Ishikawa (cell line): ENCODE data around the gene DPH2.

ENCODE experiments used
- CEBPB ChIP-seq: IDR thresholded peaks from 2 replicates; pipeline ENCODE4 v1.6.1; 2012
- CREB1 ChIP-seq: IDR thresholded peaks from 2 replicates; pipeline ENCODE4 v1.6.1; 2012; ENCODE audit warnings: low read depth
- EGR1 ChIP-seq: IDR thresholded peaks from 2 replicates; pipeline ENCODE4 v1.6.1; 2012
- EP300 ChIP-seq: IDR thresholded peaks from 2 replicates; pipeline ENCODE4 v1.6.1; 2012; ENCODE audit warnings: borderline replicate concordance
- FOXM1 ChIP-seq: IDR thresholded peaks from 2 replicates; pipeline ENCODE4 v1.6.1; 2012; ENCODE audit warnings: low read depth, borderline replicate concordance
- NFIC ChIP-seq: IDR thresholded peaks from 2 replicates; pipeline ENCODE4 v1.6.1; 2012
- RAD21 ChIP-seq: IDR thresholded peaks from 2 replicates; pipeline ENCODE4 v1.6.1; 2012; ENCODE audit warnings: low read depth
- TAF1 ChIP-seq: IDR thresholded peaks from 2 replicates; pipeline ENCODE4 v1.6.1; 2012; ENCODE audit warnings: low read depth, mild to moderate bottlenecking
- TCF12 ChIP-seq: IDR thresholded peaks from 2 replicates; pipeline ENCODE4 v1.6.1; 2012; ENCODE audit warnings: low read depth
- TEAD4 ChIP-seq: IDR thresholded peaks from 2 replicates; pipeline ENCODE4 v1.6.1; 2012
- YY1 ChIP-seq: IDR thresholded peaks from 2 replicates; pipeline ENCODE4 v1.6.1; 2012; ENCODE audit warnings: low read depth
- ZBTB7A ChIP-seq: IDR thresholded peaks from 2 replicates; pipeline ENCODE4 v1.6.1; 2012; ENCODE audit warnings: low read depth
- TF ChIP-seq, protein P1 (sequence below): IDR thresholded peaks from 2 replicates; pipeline ENCODE4 v1.6.1; 2012; ENCODE audit warnings: low read depth, mild to moderate bottlenecking
- TF ChIP-seq, protein P2 (sequence below): IDR thresholded peaks from 2 replicates; pipeline ENCODE4 v1.6.1; 2012
- TF ChIP-seq, protein P3 (sequence below): IDR thresholded peaks from 2 replicates; pipeline ENCODE4 v1.6.1; 2012

The DPH2 gene

DNA sequence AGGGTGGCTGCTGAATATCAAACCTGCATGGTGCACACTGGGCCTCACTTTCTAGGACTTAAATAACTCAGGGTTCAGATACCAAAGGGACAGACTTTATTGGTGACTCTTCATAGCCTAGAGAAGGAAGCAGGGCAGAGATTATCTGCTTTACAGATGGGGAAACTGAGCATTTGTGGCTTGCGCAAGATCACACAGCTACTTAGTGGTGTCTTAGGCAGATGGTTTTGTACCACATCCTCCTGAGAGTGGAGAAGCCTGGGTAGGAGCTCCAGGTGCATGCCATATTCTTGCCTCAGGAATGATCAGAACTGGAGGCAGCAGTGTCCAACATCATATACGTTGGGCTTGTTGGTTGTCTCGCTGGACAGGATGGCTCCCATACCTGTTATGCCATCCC is 6.8 kb upstream of the DPH2 start:
- TF ChIP-seq TEAD4 (no peak), TAF1 (no peak)

DNA sequence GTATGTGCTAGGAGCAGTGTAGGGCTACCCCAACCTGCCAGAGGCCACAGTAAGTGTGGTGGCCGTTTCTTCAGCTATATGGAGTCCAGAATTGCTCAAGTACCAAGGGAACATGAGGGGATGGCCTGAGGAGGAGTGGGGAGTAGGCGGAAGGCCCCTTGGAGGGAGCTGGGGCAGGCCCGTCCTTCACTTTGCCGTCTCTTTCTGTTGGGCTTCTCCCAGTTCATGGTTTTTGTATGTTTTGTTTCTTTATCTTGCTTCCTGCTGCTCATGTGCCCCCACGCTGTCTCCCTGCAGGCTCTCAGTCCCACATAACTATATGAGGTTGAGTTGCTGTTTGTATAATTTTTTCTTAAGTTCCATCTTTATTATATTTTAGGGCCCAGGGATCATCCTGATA is 5.9 kb upstream of the DPH2 start:
- TF ChIP-seq NFIC (no peak), FOXM1 (no peak), EGR1 (no peak), RAD21 (no peak), TCF12 (no peak), CEBPB (no peak), TEAD4 (no peak), EP300 (no peak)
- TF ChIP-seq, protein P1, sequence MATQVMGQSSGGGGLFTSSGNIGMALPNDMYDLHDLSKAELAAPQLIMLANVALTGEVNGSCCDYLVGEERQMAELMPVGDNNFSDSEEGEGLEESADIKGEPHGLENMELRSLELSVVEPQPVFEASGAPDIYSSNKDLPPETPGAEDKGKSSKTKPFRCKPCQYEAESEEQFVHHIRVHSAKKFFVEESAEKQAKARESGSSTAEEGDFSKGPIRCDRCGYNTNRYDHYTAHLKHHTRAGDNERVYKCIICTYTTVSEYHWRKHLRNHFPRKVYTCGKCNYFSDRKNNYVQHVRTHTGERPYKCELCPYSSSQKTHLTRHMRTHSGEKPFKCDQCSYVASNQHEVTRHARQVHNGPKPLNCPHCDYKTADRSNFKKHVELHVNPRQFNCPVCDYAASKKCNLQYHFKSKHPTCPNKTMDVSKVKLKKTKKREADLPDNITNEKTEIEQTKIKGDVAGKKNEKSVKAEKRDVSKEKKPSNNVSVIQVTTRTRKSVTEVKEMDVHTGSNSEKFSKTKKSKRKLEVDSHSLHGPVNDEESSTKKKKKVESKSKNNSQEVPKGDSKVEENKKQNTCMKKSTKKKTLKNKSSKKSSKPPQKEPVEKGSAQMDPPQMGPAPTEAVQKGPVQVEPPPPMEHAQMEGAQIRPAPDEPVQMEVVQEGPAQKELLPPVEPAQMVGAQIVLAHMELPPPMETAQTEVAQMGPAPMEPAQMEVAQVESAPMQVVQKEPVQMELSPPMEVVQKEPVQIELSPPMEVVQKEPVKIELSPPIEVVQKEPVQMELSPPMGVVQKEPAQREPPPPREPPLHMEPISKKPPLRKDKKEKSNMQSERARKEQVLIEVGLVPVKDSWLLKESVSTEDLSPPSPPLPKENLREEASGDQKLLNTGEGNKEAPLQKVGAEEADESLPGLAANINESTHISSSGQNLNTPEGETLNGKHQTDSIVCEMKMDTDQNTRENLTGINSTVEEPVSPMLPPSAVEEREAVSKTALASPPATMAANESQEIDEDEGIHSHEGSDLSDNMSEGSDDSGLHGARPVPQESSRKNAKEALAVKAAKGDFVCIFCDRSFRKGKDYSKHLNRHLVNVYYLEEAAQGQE = no peak
- TF ChIP-seq, protein P2, sequence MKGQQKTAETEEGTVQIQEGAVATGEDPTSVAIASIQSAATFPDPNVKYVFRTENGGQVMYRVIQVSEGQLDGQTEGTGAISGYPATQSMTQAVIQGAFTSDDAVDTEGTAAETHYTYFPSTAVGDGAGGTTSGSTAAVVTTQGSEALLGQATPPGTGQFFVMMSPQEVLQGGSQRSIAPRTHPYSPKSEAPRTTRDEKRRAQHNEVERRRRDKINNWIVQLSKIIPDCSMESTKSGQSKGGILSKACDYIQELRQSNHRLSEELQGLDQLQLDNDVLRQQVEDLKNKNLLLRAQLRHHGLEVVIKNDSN = no peak

DNA sequence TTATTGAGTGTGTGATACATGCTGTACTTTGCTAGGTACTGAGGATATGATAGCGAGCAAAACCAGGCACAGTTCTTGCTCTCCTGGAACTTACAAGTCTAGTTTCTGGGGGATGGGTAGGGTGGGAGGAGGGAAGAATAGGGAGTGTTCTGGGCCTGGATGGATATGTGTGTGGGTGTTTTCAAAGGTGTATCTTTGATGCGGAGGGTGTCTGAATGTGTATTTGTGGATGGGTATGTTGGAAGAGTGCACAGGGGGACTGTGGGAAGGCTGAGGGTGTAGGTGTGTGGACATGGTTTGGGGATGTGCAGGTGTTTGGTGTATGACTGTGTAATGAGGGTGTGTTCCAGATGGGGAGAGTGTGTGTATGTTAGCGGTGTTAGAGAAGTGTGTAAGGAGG is 4.5 kb upstream of the DPH2 start:
- no peak for TF ChIP-seq YY1
- no peak for TF ChIP-seq EP300
- no peak for TF ChIP-seq TEAD4
- TF ChIP-seq, protein P3, sequence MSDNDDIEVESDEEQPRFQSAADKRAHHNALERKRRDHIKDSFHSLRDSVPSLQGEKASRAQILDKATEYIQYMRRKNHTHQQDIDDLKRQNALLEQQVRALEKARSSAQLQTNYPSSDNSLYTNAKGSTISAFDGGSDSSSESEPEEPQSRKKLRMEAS = no peak
- TF ChIP-seq EGR1 = no peak
- TF ChIP-seq RAD21 = no peak
- TF ChIP-seq, protein P2 = no peak
- TF ChIP-seq TCF12 = no peak
- TF ChIP-seq CREB1 = no peak
- TF ChIP-seq CEBPB = no peak
- TF ChIP-seq FOXM1 = no peak
- no peak for TF ChIP-seq ZBTB7A

DNA sequence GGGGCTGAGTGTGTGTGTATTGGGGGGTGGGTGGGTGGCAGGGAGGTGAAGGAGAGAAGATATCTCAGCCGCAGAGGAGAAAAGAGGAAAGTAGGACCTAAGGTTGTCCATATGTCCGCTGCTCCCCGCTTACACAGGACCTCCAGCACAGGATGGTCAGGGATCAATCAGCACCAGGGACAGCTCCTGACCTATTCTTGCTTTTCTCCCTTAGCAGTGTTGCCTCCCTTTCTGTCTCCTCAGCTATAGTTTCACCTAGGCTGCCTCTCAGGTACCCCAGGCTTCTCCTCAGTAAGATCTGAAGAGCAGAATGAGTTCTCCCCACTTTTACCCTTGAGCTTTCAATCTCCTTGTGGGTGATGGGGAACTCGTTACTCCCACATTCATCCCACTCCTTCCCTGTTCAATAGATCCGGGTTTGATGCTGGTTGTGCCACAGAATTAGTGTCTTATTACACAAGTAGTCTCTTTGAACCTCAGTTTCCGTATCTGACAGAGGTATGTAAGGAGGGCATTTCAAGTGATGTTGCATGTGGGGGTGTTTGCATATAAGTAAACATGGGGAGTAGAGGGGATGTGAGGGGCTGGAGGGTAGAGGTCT is 1.4 kb upstream of the DPH2 start:
- TF ChIP-seq ZBTB7A (no peak), TEAD4 (no peak), EGR1 (no peak), CREB1 (no peak), TCF12 (no peak), YY1 (no peak)
- TF ChIP-seq, protein P1 = peak; percentile 93

DNA sequence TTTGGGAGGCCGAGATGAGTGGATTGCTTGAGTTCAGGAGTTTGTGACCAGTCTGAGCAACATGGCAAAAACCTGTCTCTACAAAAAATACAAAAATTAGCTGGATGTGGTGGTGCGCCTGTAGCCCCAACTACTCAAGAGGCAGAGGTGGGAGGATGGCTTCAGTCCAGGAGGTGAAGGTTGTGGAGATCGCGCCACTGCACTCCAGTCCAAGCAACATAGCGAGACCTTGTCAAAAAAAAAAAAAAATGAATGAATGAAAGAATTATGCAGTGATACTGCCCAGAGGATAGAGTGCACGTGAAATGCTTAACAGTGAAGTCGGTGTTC is 429 bp upstream of the DPH2 start:
- TF ChIP-seq EP300 (no peak), ZBTB7A (no peak), TEAD4 (no peak), CREB1 (no peak), YY1 (no peak), TCF12 (no peak), CEBPB (no peak), EGR1 (no peak), FOXM1 (no peak), TAF1 (no peak), RAD21 (no peak), NFIC (no peak)
- TF ChIP-seq, protein P2 = no peak
- TF ChIP-seq, protein P1 = no peak
- TF ChIP-seq, protein P3 = no peak
